Prostate gland (tissue), 2 donors: ENCODE results near the gene BTD.

Source experiments
- CTCF ChIP-seq, 4 experiments: fragments of 200-600 bp in 2 of 4; fragments of 450-650 bp in 2 of 4; sonication (generic) in 2 of 4; IDR thresholded peaks; 1 replicate in 3 of 4; 2 replicates in 1 of 4; pipeline ENCODE4 v1.5.1; 2016 to 2019; ENCODE audit warnings: antibody characterized with exemption in 4 of 4, mild to moderate bottlenecking in 2 of 4, moderate library complexity in 2 of 4
- POLR2AphosphoS5 ChIP-seq: sonication (generic); formaldehyde crosslinking; IDR thresholded peaks from one replicate; pipeline ENCODE4 v1.6.1; 2017; ENCODE audit warnings: antibody characterized with exemption

- TF ChIP-seq CTCF (IDR thresholded peaks at IDR 0.05): no peak
- no peak for TF ChIP-seq POLR2AphosphoS5
Observed at GRCh38 chr3:15636028-15636709, 34.6 kb downstream of the BTD start.
